ENCODE data around the gene TIMP3. TPM values are rescaled to one million over a fixed set of nuclear protein-coding genes. Genes with fewer than 3 reads are reported as not detected.

TIMP3 gene
- total RNA-seq, 1 donor from 2014 or later = 45.9 TPM

GRCh38 chr22:32789797-32790620 lies 11.5 kb upstream of the TIMP3 start:
- DNase-seq (ENCODE audit: extremely low spot score, unreplicated experiment) = no peak
- Mint-ChIP-seq H3K4me1 (ENCODE audit: unreplicated experiment) (peaks cover 30% of the 10 kb centered on the region), H3K27me3 (no peaks in the 10 kb centered on the region), H3K27ac (peak overlapping the region; percentile 81), H3K36me3 (peaks cover 7% of the 10 kb centered on the region), H3K4me3 (no peak overlapping the region), H3K9me3 (peaks cover 16% of the 10 kb centered on the region)
- TF ChIP-seq, protein P1, sequence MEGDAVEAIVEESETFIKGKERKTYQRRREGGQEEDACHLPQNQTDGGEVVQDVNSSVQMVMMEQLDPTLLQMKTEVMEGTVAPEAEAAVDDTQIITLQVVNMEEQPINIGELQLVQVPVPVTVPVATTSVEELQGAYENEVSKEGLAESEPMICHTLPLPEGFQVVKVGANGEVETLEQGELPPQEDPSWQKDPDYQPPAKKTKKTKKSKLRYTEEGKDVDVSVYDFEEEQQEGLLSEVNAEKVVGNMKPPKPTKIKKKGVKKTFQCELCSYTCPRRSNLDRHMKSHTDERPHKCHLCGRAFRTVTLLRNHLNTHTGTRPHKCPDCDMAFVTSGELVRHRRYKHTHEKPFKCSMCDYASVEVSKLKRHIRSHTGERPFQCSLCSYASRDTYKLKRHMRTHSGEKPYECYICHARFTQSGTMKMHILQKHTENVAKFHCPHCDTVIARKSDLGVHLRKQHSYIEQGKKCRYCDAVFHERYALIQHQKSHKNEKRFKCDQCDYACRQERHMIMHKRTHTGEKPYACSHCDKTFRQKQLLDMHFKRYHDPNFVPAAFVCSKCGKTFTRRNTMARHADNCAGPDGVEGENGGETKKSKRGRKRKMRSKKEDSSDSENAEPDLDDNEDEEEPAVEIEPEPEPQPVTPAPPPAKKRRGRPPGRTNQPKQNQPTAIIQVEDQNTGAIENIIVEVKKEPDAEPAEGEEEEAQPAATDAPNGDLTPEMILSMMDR (conservative IDR thresholded peaks at IDR 0.05) = no peak

DNA sequence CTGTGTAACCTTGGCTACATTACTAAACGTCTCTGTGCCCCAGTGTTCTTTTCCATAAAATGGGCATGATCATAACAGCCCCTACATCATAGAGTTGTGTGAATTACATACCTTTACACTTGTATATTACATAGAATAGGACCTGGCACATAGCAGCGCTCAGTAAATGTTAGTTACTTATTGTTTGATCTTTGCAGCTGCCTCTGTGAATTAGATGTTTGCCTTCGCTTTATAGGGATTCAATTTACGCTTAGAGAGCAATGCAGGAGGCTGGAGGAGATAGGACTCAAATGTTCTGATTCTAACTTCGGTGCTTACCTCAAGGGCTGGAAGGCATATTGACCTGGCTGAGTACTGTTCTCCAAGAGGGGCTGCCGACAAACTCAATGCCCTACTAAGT lies 10.4 kb upstream of the TIMP3 start:
- Mint-ChIP-seq H3K4me3 (no peak overlapping the region), H3K36me3 (peaks cover 7% of the 10 kb centered on the region), H3K9me3 (peaks cover 16% of the 10 kb centered on the region), H3K27ac (no peak overlapping the region), H3K27me3 (no peaks in the 10 kb centered on the region), H3K4me1 (ENCODE audit: unreplicated experiment) (peaks cover 29% of the 10 kb centered on the region)
- TF ChIP-seq, protein P1 (conservative IDR thresholded peaks at IDR 0.05) = no peak
- no peak for DNase-seq (ENCODE audit: extremely low spot score, unreplicated experiment)

DNA sequence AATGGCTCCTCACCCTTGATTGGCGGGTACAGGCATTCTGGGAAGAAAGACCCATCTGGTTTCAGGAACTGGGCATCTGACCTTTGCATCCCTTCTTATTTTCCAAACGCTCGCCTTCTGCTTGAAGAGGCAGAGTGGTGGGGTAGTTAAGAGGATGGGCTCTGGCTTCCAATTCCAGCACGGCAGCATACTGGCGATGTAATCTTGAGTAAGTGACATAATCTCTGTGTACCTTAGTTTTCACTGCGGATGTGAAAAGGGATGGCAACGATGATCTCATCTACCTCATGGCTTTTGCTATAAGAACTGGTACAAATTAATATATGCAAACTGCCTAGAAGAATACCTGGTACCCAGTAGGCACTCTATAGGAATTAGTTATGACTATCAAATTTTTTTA lies 10.0 kb upstream of the TIMP3 start:
- Mint-ChIP-seq H3K4me3 (no peak overlapping the region), H3K4me1 (ENCODE audit: unreplicated experiment) (peaks cover 32% of the 10 kb centered on the region), H3K36me3 (peaks cover 7% of the 10 kb centered on the region), H3K27me3 (no peaks in the 10 kb centered on the region), H3K27ac (no peak overlapping the region), H3K9me3 (peaks cover 16% of the 10 kb centered on the region)
- no peak for DNase-seq (ENCODE audit: extremely low spot score, unreplicated experiment)
- TF ChIP-seq, protein P1 (conservative IDR thresholded peaks at IDR 0.05) = no peak

DNA sequence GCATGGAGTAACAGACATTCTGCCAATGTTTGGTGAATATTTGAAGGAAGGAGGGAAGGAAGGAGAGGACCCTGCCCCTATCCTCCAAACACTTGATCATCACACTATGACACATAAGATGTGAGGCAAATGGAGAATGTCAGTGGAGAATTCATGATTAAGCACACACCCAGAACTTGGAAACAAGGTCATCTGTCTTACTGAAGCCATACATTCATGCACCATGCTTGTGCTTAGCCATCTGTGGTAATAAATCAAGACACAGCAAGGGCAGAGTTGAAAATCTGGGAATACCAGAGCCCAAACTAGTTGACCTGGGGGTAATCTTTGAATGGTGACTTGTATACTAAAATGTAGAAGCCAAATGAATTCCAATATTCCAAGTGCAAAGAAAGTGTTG lies 7.9 kb upstream of the TIMP3 start:
- peaks cover 2% of the 10 kb centered on the region for H3K27me3 Mint-ChIP-seq
- H3K4me3 Mint-ChIP-seq = peak overlapping the region; percentile 3
- DNase-seq (ENCODE audit: extremely low spot score, unreplicated experiment) = no peak
- peaks cover 27% of the 10 kb centered on the region for H3K4me1 Mint-ChIP-seq (ENCODE audit: unreplicated experiment)
- peak overlapping the region; percentile 18 for H3K27ac Mint-ChIP-seq
- peaks cover 16% of the 10 kb centered on the region for H3K9me3 Mint-ChIP-seq
- peaks cover 7% of the 10 kb centered on the region for H3K36me3 Mint-ChIP-seq
- TF ChIP-seq, protein P1 (conservative IDR thresholded peaks at IDR 0.05) = no peak

GRCh38 chr22:32794449-32795213 lies 6.9 kb upstream of the TIMP3 start:
- Mint-ChIP-seq H3K4me1 (ENCODE audit: unreplicated experiment) (peaks cover 22% of the 10 kb centered on the region), H3K9me3 (peaks cover 16% of the 10 kb centered on the region), H3K36me3 (peaks cover 7% of the 10 kb centered on the region), H3K4me3 (no peak overlapping the region), H3K27ac (no peak overlapping the region), H3K27me3 (peaks cover 2% of the 10 kb centered on the region)
- TF ChIP-seq, protein P1 (conservative IDR thresholded peaks at IDR 0.05) = peak; percentile 60
- no peak for DNase-seq (ENCODE audit: extremely low spot score, unreplicated experiment)

Data from type B pancreatic cell (in vitro differentiated cells).